ENCODE results near the gene ASPN.

- no peak for TF ChIP-seq GATA2 (IDR thresholded peaks at IDR 0.05; ENCODE audit: low read depth, low read length)
- TF ChIP-seq GATA3 (IDR thresholded peaks at IDR 0.05; ENCODE audit: low read depth, low read length) = no peak
These were observed 6.6 kb upstream of the ASPN start for GRCh38 chr9:92488681-92489550.

Measured in SH-SY5Y (cell line).